GM18507 (cell line): Measurements from ENCODE around the gene CPEB1.
"Not testable (repeated sequence)": the region's sequence is repeated elsewhere in the genome, so short reads cannot be mapped to it uniquely, and the experiment has no call there.

Source experiments
- DNase-seq: peaks from one replicate; pipeline ENCODE4 v3.0.0; 2011; ENCODE audit warnings: low read depth; ENCODE audit not compliant: insufficient read length; ENCODE audit errors: extremely low spot score
- FAIRE-seq: peaks from 2 replicates; lab custom pipeline; 2011; peaks lifted over from hg19 to GRCh38; lab: Jason Lieb, UNC

CPEB1 gene

DNA sequence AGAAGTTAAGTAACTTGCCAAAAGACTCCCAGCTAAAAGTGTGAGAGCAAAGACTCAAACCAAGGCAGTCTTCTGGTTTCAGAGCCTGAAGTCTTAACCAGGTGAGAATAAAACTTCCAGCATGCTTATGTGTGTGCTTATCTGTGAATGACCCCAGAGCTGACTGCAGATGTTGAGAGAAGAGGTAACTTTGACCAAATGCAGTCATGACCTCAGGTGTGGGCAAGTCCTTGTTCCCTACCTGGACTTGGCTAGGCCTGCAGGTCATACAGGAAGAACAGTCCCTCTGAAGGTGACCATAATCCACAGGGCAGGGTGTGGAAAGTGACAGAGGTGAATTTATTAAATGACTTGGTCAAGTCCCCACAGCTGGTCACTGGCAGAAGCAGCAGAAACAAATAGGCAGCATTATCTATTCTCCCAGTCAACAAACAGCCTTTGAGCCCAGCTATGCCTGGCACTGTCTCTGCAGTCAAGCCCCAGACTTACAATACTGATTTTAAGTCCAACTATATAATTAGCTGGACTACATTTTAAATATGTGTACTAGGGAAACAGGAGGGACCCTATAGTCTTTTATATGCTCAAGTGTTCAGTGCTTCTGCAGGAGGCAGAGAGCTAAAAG, 3.0 kb upstream of the CPEB1 start:
- no peak for FAIRE-seq
- no peak for DNase-seq

DNA sequence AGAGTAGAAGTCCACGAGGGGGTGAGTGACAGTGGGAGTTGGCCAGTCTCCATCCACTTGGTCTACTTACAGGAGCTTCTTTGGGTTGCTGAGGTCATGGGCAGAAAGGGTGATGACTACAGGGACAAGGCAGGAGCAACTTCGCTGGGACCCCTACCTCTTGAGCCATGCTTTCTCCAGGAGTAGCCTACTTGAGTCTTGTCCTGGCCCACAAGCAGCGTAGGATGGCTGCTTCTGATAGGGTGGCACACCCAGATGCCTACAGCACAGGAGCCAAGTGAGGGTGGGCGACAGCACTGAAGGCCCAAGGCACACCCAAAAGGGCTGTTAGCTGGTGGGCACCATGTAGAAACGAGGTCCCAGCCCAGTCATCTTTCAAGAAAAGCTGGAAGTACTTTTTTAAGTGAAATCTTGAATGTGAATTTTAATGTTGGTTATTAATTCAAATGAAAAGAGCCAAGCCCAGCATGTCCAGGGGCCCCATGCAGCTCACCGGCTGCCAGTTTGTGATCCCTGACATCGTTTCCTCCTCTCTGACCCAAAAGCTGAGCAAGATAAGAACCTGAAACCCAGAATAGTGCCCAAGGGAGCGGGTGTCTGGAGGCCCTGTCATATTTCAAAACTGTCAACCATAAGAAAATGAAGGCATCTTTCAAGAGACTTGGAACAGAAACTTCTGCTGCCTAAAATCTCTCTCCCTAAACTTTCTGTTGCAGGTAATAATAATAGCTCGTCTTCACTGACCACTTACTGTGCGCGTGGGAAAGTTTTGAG, 2.2 kb upstream of the CPEB1 start:
- DNase-seq (no peak), FAIRE-seq (no peak)

DNA sequence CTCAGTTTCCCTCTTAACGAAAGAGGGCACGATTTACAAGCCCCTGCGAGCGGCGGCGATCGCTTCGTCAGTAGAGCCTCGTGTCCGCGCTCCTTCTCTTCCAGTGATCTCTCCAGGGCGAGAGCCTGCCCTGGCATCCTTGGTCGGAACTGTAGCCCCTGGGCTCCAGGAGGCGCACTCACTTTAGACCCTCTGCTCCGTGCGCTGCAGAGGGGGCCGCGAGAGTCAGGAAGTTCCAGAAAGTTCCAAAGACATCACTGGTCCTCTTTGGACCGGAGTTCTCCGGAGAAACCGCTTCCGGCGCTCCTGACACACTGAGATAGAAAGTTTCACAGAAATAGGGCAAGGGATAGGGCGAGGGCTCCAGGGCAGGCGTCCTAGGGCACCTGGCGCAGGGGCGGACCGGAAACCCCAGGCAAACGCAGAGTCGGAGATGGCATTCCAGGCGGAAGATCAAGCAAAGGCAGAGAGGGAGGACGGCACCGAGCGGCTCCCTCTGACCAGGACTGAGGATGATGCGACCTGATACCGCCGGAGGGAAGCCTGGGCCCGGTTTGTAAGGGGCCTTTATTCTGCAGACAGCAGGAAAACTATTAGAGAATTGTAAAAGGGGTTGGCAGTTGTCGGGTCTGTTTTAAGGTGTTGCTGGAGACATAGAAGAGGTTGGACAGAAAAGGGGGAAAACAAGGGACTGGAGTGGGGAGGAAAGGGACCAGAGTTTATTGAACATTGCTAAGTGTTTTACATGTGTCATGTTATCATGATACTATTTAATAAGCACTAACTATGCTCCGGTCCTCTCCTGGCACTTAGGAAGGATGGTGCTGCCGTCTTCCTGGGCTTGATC, 1.3 kb upstream of the CPEB1 start:
- no peak for FAIRE-seq
- DNase-seq = no peak

DNA sequence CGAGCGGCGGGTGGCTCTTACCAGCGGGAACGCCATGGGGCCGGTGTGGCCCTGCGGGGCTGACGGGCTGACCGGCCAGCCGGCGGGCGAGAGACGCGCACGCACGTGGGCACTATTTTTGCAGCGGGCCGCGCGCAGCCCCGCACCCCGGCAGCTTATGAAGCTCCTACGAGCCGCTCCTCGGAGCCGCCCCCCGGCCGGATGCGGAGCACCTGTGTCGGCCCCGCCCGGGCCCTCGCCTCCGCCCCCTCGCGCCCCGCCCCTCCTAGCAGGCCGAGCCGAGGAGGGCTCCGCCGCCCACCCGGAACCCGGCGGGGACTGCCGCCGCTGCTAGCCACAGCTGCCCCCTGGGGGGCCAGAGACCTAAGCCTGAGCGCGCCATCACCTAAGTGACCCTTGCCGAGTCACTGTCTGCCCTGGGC, 683 bp upstream of the CPEB1 start:
- FAIRE-seq (no peak), DNase-seq (no peak)

DNA sequence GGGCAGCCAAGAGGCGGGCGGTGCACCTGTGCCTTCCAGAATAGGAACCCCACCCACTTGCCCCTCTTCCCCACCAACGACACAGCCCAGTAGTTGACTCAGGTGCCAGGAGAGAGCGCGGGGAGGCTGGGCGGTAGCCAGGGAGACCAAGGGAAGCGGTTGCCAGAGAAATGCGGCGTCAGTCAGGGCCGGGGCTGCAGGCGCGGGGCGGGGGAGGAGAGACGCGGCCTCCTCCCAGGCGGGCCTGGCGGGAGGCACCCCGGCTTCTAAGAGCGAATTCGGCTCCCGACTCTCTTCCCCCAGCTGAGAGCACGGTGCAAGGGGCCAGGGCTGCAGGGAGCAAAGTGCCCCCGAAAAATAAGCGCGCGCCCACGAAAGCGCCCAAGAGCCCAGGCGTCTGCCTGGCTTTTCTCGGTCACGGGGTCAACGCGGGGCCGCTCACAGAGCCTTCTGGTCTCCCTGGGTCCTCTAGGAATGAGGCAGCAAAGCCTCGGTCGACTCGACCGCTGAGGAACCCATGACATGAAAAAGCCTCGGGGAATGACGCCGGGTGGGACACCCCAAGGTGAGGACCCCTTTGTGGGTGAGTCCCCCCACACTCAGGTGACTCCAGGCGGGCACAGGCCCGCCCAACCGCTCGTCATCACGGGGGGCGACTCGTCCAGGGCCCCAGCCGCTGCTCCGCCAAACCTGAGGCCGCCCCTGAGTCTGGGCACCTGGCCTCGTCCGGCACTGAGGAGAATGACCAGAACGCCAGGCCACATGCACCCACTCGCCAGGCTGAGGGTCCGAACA, 716 bp downstream of the CPEB1 start:
- DNase-seq (no peak), FAIRE-seq (no peak)

- not testable (repeated sequence) for DNase-seq, FAIRE-seq
These were observed 2.0 kb downstream of the CPEB1 start for GRCh38 chr15:82644967-82645852.

GRCh38 chr15:82643992-82644391, 3.2 kb downstream of the CPEB1 start:
- no peak for FAIRE-seq
- no peak for DNase-seq

- FAIRE-seq (no peak), DNase-seq (no peak)
These were observed 4.5 kb downstream of the CPEB1 start for GRCh38 chr15:82642656-82643055.

- FAIRE-seq = no peak
- no peak for DNase-seq
These were observed 5.9 kb downstream of the CPEB1 start for GRCh38 chr15:82641129-82641798.

DNA sequence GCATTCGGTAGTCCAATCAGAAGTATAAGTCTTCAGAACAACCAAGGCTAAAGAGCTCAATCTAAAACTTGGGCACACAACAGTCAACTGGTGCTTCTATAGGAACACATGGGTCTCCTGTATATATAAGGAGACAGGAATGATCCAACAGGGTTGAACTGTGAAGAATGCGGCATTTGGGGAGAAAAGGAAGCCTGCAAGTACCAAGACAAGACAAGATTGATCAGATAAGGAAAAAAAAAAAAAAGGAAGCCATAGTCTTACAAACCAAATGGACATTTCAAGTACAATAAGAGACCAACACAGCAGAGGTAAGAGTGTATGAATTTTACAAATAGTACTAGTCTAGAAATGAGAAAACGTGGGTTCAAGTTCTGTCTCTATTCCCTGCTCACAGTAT, 6.5 kb downstream of the CPEB1 start:
- FAIRE-seq = no peak
- no peak for DNase-seq

DNA sequence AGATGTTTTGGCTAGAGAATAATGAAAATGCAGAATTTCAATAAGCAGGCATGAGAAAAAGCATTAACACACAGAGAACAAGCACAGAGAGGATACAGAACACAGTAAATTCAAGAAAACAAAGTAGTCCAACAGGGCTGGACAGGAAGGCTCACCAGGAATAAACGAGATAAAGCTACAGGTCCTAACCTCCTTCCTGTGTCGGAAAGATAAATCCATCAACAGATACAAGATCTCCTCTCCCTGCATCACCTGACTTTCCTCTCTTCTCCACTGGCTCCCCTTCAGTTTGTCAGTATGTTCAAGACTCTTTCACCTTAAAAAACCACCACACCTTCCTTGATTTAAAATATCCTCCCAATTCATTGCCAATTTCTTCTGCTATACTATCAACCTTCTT, 11.4 kb downstream of the CPEB1 start:
- FAIRE-seq (no peak), DNase-seq (no peak)

DNA sequence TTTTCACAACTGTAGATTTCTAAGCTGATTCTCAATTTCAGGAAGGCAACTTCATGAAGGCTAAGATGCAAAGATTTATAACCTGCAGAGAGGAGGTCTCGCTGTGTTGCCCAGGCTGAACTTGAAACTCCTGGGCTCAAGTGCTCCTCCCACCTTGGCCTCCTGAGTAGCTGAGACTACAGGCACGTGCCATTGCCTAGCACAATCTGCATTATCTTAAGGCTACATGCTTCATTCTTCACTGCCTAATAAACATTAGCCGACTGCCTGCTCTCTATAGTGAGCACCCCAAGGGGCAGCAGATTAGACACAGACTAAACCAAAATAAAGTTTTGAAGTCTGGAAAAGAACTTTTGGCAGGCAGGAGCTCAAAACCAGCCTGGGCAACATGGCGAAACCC, 17.1 kb downstream of the CPEB1 start:
- FAIRE-seq (no peak), DNase-seq (no peak)

GRCh38 chr15:82625136-82625535, 22.0 kb downstream of the CPEB1 start:
- FAIRE-seq (no peak), DNase-seq (no peak)

GRCh38 chr15:82624438-82624837, 22.7 kb downstream of the CPEB1 start:
- no peak for FAIRE-seq
- no peak for DNase-seq

- FAIRE-seq (no peak), DNase-seq (no peak)
These were observed 23.2 kb downstream of the CPEB1 start for GRCh38 chr15:82624008-82624407.

DNA sequence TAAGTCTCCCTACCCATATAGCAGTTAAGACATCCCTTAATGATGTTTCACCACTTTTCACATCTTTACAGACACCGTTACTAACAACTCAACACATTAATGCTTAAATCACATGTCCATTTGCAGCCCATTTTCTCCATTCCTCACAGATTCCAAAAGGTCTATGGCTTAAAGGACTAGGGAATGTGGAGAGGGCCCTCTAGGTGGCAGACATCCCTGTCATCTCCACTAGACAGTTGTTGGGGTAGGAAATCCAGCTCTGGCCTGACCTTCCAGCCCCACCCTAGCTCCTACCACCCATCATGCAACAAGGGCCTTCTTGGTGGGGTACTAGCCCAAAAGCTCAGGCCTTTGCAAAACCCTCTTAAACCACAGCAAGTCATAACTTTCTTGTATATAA, 25.2 kb downstream of the CPEB1 start:
- DNase-seq (no peak), FAIRE-seq (no peak)

- FAIRE-seq (no peak), DNase-seq (no peak)
These were observed 33.4 kb downstream of the CPEB1 start for GRCh38 chr15:82613747-82614146.

DNA sequence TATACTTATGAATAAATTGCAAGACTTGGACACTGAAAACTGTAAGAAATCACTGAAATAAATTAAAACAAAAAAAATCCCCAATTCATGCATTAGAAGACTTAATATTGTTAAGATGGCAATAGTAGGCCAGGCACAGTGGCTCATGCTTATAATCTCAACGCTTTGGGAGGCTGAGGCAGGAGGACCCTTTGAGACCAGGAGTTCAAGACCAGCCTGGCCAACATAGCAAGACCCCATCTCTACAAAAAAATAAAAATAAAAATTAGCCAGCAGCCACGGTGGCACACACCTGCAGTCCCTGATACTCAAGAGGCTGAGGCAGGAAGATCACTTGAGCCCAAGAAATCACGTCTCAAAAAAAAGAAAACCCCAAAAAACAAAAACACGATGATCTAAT, 35.8 kb downstream of the CPEB1 start:
- FAIRE-seq = no peak
- DNase-seq = no peak
